Vagina (tissue), 2 donors: ENCODE results near the gene NYAP1.

Source experiments
- CTCF ChIP-seq, 3 experiments: fragments of 450-650 bp in 2 of 3; fragments of 200-600 bp in 1 of 3; sonication (generic) in 1 of 3; IDR thresholded peaks; one replicate each; pipeline ENCODE4 v1.5.1; 2017 to 2019; ENCODE audit warnings: antibody characterized with exemption in 3 of 3, mild to moderate bottlenecking in 2 of 3, moderate library complexity in 2 of 3
- POLR2A ChIP-seq, 2 donors: fragments of 450-650 bp; IDR thresholded peaks; one replicate each; pipeline ENCODE4 v1.6.1; 2017; ENCODE audit warnings: antibody characterized with exemption in 2 of 2, mild to moderate bottlenecking in 2 of 2, moderate library complexity in 2 of 2

GRCh38 chr7:100489121-100489520 lies 5.4 kb downstream of the NYAP1 start:
- no peak for TF ChIP-seq CTCF (IDR thresholded peaks at IDR 0.05)
- no peak for TF ChIP-seq POLR2A (IDR thresholded peaks at IDR 0.05)
